Measurements from ENCODE around the gene ALOX5AP.

ALOX5AP gene

DNA sequence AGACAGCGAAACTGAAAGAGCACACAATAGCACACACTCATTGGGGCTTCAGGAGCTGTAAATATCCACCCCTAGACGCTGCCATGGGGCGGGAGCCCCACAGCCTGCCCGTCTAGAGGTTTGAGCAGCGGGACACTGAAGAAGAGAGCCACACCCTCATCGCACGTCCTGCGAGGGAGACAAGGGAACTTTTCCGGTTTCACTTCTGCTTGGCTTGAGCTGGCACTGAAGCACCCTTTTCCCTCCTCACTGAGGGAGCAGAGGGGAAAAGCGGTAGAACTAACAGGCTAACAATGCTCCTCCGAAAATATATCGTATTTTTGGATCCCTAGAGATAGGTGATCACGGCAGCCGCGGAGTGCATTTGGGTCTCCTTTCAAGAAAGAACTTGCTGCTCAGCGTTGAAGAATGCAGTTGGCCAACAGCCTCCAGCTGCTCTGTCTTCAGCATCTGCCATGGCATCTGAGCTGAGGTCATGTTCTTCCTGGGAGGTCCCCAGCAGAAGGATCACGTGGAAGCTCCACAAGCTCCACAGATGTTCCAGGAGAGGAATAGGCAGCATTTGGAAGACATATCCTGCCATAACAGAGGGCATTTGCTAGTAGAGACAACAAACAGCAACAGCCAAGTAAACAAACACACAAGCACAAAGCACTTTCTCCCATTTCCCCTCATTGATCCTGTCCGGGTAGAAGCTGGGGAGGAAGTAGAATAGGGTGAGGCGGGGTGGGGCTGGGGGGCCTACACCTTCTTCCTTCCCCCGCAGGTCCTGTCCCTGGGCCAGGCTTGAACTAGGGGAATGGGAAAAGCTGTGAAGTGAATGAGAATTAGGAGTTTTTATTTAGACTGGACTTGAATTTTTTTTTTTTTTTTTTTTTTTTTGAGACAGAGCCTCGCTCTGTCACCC is 44.8 kb upstream of the ALOX5AP start:
- no peaks in the 10 kb centered on the region for H3K36me3 ChIP-seq (replicated peaks; ENCODE audit: low read depth, low read length)
- H3K79me2 ChIP-seq (ENCODE audit: low read length), result no peaks in the 10 kb centered on the region
- H3K27me3 ChIP-seq (ENCODE audit: low read depth, low read length), result peaks cover 53% of the 10 kb centered on the region
- TF ChIP-seq CTCF (IDR thresholded peaks at IDR 0.05; ENCODE audit: low read depth, low read length) (no peak), EZH2phosphoT487 (IDR thresholded peaks at IDR 0.05; ENCODE audit: low read depth) (no peak)
- no peaks in the 10 kb centered on the region for H3K9me3 ChIP-seq (ENCODE audit: insufficient read depth, low read length)
- peak overlapping the region; percentile 23; the same call in 1 of the 2 replicates for H3K9ac ChIP-seq (ENCODE audit: low read length)
- peak overlapping the region; percentile 41; the same call in 1 of the 2 replicates for H2AFZ ChIP-seq (ENCODE audit: low read depth, low read length)
- peaks cover 10% of the 10 kb centered on the region for H3K4me1 ChIP-seq (ENCODE audit: low read length)
- peak overlapping the region; percentile 77 for H3K4me2 ChIP-seq (ENCODE audit: low read length)
- peak overlapping the region; percentile 73 for H3K4me3 ChIP-seq (ENCODE audit: low read length)
- H4K20me1 ChIP-seq (ENCODE audit: insufficient read depth, low read length), result no peaks in the 10 kb centered on the region
- H3K27ac ChIP-seq (ENCODE audit: low read length), result no peak overlapping the region

- Histone ChIP-seq H3K4me2 (ENCODE audit: low read length) (no peak overlapping the region), H2AFZ (ENCODE audit: low read depth, low read length) (no peak overlapping the region), H3K9me3 (ENCODE audit: insufficient read depth, low read length) (no peaks in the 10 kb centered on the region), H3K36me3 (replicated peaks; ENCODE audit: low read depth, low read length) (no peaks in the 10 kb centered on the region), H3K27me3 (ENCODE audit: low read depth, low read length) (peaks cover 56% of the 10 kb centered on the region), H4K20me1 (ENCODE audit: insufficient read depth, low read length) (no peaks in the 10 kb centered on the region), H3K79me2 (ENCODE audit: low read length) (no peaks in the 10 kb centered on the region), H3K4me3 (ENCODE audit: low read length) (no peak overlapping the region), H3K27ac (ENCODE audit: low read length) (no peak overlapping the region), H3K9ac (ENCODE audit: low read length) (no peak overlapping the region), H3K4me1 (ENCODE audit: low read length) (peaks cover 19% of the 10 kb centered on the region)
- TF ChIP-seq EZH2phosphoT487 (IDR thresholded peaks at IDR 0.05; ENCODE audit: low read depth) (no peak), CTCF (IDR thresholded peaks at IDR 0.05; ENCODE audit: low read depth, low read length) (no peak)
Observed at GRCh38 chr13:30692113-30692512, 43.2 kb upstream of the ALOX5AP start.

- H3K27me3 ChIP-seq (ENCODE audit: low read depth, low read length), result peaks cover 79% of the 10 kb centered on the region
- H3K36me3 ChIP-seq (replicated peaks; ENCODE audit: low read depth, low read length), result no peaks in the 10 kb centered on the region
- H3K9me3 ChIP-seq (ENCODE audit: insufficient read depth, low read length), result no peaks in the 10 kb centered on the region
- H3K79me2 ChIP-seq (ENCODE audit: low read length), result no peaks in the 10 kb centered on the region
- H3K4me3 ChIP-seq (ENCODE audit: low read length), result peak overlapping the region; percentile 11; the same call in 1 of the 2 replicates
- H4K20me1 ChIP-seq (ENCODE audit: insufficient read depth, low read length), result no peaks in the 10 kb centered on the region
- TF ChIP-seq EZH2phosphoT487 (IDR thresholded peaks at IDR 0.05; ENCODE audit: low read depth) (no peak), CTCF (IDR thresholded peaks at IDR 0.05; ENCODE audit: low read depth, low read length) (no peak)
- H3K4me1 ChIP-seq (ENCODE audit: low read length), result peaks cover 16% of the 10 kb centered on the region
- peak overlapping the region; percentile 7; the same call in 1 of the 2 replicates for H2AFZ ChIP-seq (ENCODE audit: low read depth, low read length)
- no peak overlapping the region for H3K9ac ChIP-seq (ENCODE audit: low read length)
- no peak overlapping the region for H3K27ac ChIP-seq (ENCODE audit: low read length)
- H3K4me2 ChIP-seq (ENCODE audit: low read length), result peak overlapping the region; percentile 35
Observed at GRCh38 chr13:30696278-30697176, 38.8 kb upstream of the ALOX5AP start.
